ENCODE results near the gene GYS2. TPM values are rescaled to one million over a fixed set of nuclear protein-coding genes. Genes with fewer than 3 reads are reported as not detected.
A peak's percentile ranks its signal among the peaks of the same experiment; 100 is the strongest.

Gene GYS2
- total and polyA plus RNA-seq, 9 of the 15 experiments (the other 6 are each of a cell fraction or from before 2014, with no cell fraction given) = not detected

DNA sequence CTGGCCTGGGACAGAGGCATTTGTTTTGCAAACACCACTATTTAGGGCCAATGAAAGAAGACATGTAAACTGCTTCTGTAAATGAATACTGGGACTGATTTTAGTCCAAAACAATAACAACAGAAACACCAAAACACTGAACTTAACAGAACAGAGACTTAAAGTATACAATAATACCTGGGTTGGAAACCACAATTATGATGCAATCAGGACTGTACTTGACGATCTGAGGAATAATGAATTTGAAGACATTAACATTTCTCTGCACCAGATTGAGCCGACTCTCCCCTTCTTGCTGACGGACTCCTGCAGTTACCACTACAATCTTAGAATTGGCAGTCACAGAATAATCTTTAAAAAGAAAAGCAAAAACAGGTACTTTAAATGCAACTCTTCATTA is 39.1 kb upstream of the GYS2 start:
- ATAC-seq = no peak

More for the DNA sequence above, 39.1 kb upstream of the GYS2 start:
- no peak for FAIRE-seq
- no peak for DNase-seq (ENCODE audit: extremely low read depth in 1 of 4, low spot score in 3 of 4)
- no TSS peak for BruUV-seq (replicated peaks)
- Histone ChIP-seq H3K4me1 (replicated peaks in 1 of 2; ENCODE audit: control insufficient read depth in 2 of 2, insufficient read depth in 2 of 2, low read length in 2 of 2) (no peaks in the 10 kb centered on the region; a peak in 1 of 5 replicates), H3K4me2 (ENCODE audit: insufficient read depth, low read length) (no peak overlapping the region), H3K27me3 (ENCODE audit: control insufficient read depth in 2 of 2, insufficient read depth in 2 of 2, low read length in 2 of 2) (no peaks in the 10 kb centered on the region), H2AFZ (ENCODE audit: low read depth, low read length) (no peak overlapping the region), H3K9ac (ENCODE audit: insufficient read depth in 1 of 2, low read depth in 2 of 2, low read length in 2 of 2) (no peak overlapping the region), H3K79me2 (ENCODE audit: control insufficient read depth, insufficient read depth, low read length) (peaks cover 67% of the 10 kb centered on the region), H3K27ac (ENCODE audit: extremely low read depth, low read depth, low read length) (no peak overlapping the region), H3K9me3 (replicated peaks; ENCODE audit: control insufficient read depth, insufficient read depth, low read depth, low read length) (no peaks in the 10 kb centered on the region), H4K20me1 (replicated peaks; ENCODE audit: control insufficient read depth, insufficient read depth, low read length) (no peaks in the 10 kb centered on the region), H3K36me3 (ENCODE audit: control insufficient read depth, insufficient read depth, low read length) (peaks cover 92% of the 10 kb centered on the region), H3K4me3 (no peak overlapping the region), H3K9me1 (ENCODE audit: control insufficient read depth, insufficient read depth, low read length) (no peaks in the 10 kb centered on the region)
- CTCF ChIA-PET (ENCODE audit: low intra/inter-chr PET ratio) = no interaction called here
- POLR2A ChIA-PET = interaction anchor here (1.1 kb wide), 1 partner anchor 14 kb away, joined by 3 read pairs; the partner anchor contains the start of gene LDHB
- TF ChIP-seq, protein P1, sequence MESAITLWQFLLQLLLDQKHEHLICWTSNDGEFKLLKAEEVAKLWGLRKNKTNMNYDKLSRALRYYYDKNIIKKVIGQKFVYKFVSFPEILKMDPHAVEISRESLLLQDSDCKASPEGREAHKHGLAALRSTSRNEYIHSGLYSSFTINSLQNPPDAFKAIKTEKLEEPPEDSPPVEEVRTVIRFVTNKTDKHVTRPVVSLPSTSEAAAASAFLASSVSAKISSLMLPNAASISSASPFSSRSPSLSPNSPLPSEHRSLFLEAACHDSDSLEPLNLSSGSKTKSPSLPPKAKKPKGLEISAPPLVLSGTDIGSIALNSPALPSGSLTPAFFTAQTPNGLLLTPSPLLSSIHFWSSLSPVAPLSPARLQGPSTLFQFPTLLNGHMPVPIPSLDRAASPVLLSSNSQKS (CRISPR knock-in tag; IDR thresholded peaks at IDR 0.05) = no peak
- TF ChIP-seq SMARCA4 (IDR thresholded peaks at IDR 0.05) = no peak
- TF ChIP-seq ZNF12 (CRISPR knock-in tag; IDR thresholded peaks at IDR 0.05) = no peak
- TF ChIP-seq LEF1 (IDR thresholded peaks at IDR 0.05) = no peak
- TF ChIP-seq E2F3 (CRISPR knock-in tag; IDR thresholded peaks at IDR 0.05) = no peak
- TF ChIP-seq KLF1 (tag; IDR thresholded peaks at IDR 0.05) = no peak
- no peak for TF ChIP-seq ZBTB7A (IDR thresholded peaks at IDR 0.05; ENCODE audit: borderline replicate concordance, control insufficient read depth, low read depth, low read length)
- no peak for TF ChIP-seq KHSRP (IDR thresholded peaks at IDR 0.05)
- no peak for TF ChIP-seq SAP30 (IDR thresholded peaks at IDR 0.05; ENCODE audit: borderline replicate concordance, insufficient read depth, low read depth, low read length, poor library complexity, severe bottlenecking)
- TF ChIP-seq NCOA2 (IDR thresholded peaks at IDR 0.05; ENCODE audit: partially characterized antibody in 2 of 2) = no peak
- TF ChIP-seq, protein P2, sequence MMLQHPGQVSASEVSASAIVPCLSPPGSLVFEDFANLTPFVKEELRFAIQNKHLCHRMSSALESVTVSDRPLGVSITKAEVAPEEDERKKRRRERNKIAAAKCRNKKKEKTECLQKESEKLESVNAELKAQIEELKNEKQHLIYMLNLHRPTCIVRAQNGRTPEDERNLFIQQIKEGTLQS (IDR thresholded peaks at IDR 0.05) = peak; percentile 60
- TF ChIP-seq, protein P2 (CRISPR knock-in tag; conservative IDR thresholded peaks at IDR 0.05) = no peak
- TF ChIP-seq, protein P3, sequence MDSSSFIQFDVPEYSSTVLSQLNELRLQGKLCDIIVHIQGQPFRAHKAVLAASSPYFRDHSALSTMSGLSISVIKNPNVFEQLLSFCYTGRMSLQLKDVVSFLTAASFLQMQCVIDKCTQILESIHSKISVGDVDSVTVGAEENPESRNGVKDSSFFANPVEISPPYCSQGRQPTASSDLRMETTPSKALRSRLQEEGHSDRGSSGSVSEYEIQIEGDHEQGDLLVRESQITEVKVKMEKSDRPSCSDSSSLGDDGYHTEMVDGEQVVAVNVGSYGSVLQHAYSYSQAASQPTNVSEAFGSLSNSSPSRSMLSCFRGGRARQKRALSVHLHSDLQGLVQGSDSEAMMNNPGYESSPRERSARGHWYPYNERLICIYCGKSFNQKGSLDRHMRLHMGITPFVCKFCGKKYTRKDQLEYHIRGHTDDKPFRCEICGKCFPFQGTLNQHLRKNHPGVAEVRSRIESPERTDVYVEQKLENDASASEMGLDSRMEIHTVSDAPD (CRISPR knock-in tag; IDR thresholded peaks at IDR 0.05) = no peak
- no peak for TF ChIP-seq CEBPG (CRISPR knock-in tag; IDR thresholded peaks at IDR 0.05)
- peak; percentile 39 to 64; a peak in 3 of 4 replicates for TF ChIP-seq CEBPG (tag; conservative IDR thresholded peaks at IDR 0.05 in 1 of 2, IDR thresholded peaks at IDR 0.05 in 1 of 2)
- TF ChIP-seq, protein P4, sequence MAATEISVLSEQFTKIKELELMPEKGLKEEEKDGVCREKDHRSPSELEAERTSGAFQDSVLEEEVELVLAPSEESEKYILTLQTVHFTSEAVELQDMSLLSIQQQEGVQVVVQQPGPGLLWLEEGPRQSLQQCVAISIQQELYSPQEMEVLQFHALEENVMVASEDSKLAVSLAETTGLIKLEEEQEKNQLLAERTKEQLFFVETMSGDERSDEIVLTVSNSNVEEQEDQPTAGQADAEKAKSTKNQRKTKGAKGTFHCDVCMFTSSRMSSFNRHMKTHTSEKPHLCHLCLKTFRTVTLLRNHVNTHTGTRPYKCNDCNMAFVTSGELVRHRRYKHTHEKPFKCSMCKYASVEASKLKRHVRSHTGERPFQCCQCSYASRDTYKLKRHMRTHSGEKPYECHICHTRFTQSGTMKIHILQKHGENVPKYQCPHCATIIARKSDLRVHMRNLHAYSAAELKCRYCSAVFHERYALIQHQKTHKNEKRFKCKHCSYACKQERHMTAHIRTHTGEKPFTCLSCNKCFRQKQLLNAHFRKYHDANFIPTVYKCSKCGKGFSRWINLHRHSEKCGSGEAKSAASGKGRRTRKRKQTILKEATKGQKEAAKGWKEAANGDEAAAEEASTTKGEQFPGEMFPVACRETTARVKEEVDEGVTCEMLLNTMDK (IDR thresholded peaks at IDR 0.05; ENCODE audit: borderline replicate concordance, insufficient read depth, low read depth, low read length, poor library complexity, severe bottlenecking) = no peak
- in situ Hi-C loops (cut with MboI) (no loop called here), intact Hi-C loops (cut with micrococcal nuclease) (no loop called here)
- WGBS (ENCODE audit: insufficient coverage, low coverage, missing lambda C conversion rate) = 69% methylated on average over 3 of the region's 3 CpGs

Data from K562 (cell line).